ENCODE results near the gene DCAF5. TPM values are rescaled to one million over a fixed set of nuclear protein-coding genes. Genes with fewer than 3 reads are reported as not detected.

The DCAF5 gene, protein sequence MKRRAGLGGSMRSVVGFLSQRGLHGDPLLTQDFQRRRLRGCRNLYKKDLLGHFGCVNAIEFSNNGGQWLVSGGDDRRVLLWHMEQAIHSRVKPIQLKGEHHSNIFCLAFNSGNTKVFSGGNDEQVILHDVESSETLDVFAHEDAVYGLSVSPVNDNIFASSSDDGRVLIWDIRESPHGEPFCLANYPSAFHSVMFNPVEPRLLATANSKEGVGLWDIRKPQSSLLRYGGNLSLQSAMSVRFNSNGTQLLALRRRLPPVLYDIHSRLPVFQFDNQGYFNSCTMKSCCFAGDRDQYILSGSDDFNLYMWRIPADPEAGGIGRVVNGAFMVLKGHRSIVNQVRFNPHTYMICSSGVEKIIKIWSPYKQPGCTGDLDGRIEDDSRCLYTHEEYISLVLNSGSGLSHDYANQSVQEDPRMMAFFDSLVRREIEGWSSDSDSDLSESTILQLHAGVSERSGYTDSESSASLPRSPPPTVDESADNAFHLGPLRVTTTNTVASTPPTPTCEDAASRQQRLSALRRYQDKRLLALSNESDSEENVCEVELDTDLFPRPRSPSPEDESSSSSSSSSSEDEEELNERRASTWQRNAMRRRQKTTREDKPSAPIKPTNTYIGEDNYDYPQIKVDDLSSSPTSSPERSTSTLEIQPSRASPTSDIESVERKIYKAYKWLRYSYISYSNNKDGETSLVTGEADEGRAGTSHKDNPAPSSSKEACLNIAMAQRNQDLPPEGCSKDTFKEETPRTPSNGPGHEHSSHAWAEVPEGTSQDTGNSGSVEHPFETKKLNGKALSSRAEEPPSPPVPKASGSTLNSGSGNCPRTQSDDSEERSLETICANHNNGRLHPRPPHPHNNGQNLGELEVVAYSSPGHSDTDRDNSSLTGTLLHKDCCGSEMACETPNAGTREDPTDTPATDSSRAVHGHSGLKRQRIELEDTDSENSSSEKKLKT
- total RNA-seq: 10 to 100 TPM; 20.5 to 25.4 TPM

DNA sequence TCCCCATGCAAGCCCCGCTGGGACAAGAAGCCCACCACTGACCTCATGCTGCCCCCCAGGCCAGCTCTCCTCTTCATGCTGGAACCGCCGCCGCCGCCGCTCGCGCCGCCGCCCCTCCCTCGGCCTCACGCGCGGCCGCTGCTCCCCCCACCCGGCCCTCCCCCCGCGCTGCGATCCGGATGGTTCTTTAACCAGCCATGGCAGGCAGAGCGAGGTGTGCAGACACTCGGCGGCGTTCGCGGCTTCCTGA is at the start of gene DCAF5:
Gene DCAF5 (minus strand): TSS at position 218 of the 250 bp plus-strand sequence. CDS start 141 bp downstream, at position 77.
- Histone ChIP-seq H3K4me1 (peaks cover 35% of the 10 kb centered on the region), H3K27ac (peak within 1 kb of the TSS; percentile 94 to 98 (median 96)), H3K9me3 (no peaks in the 10 kb centered on the region), H3K27me3 (no peaks in the 10 kb centered on the region), H3K36me3 (replicated peaks in 1 of 2; ENCODE audit: insufficient read depth in 1 of 2, low read depth in 2 of 2) (no peaks in the 10 kb centered on the region), H3K4me3 (peak within 1 kb of the TSS; percentile 33 to 97)
- intact Hi-C loops (cut with DNase I): no loop called here
- DNase-seq (peak in 3 of 4 donors; percentile 94 to 97 (median 97)), ATAC-seq (no peak)
- TF ChIP-seq, protein P1, sequence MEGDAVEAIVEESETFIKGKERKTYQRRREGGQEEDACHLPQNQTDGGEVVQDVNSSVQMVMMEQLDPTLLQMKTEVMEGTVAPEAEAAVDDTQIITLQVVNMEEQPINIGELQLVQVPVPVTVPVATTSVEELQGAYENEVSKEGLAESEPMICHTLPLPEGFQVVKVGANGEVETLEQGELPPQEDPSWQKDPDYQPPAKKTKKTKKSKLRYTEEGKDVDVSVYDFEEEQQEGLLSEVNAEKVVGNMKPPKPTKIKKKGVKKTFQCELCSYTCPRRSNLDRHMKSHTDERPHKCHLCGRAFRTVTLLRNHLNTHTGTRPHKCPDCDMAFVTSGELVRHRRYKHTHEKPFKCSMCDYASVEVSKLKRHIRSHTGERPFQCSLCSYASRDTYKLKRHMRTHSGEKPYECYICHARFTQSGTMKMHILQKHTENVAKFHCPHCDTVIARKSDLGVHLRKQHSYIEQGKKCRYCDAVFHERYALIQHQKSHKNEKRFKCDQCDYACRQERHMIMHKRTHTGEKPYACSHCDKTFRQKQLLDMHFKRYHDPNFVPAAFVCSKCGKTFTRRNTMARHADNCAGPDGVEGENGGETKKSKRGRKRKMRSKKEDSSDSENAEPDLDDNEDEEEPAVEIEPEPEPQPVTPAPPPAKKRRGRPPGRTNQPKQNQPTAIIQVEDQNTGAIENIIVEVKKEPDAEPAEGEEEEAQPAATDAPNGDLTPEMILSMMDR (IDR thresholded peaks at IDR 0.05): no peak
- no peak for TF ChIP-seq POLR2A (IDR thresholded peaks at IDR 0.05)
- 1% methylated on average over 21 of the region's 26 CpGs; no CpG with 5 or more reads in 1 of the 2 donors for WGBS, 2 donors

DNA sequence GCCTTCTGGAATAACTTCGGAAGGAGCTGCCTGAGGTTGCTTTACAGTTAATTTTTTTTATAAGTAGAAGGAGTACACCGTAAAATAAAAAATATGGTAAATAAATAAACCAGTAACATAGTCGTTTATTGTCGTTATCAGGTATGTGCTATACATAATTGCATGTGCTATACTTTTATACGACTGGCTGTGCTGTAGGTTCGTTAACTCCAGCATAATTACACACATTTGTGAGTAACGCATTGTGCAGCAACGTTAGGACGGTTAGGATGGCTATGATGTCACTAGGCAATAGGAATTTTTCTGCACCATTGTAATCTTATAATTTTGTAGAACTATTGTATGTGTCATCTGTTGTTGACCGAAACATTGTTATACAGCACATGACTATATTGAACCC is 46.9 kb upstream of the DCAF5 start:
- no peaks in the 10 kb centered on the region for H3K27me3 ChIP-seq
- no peak for ATAC-seq
- intact Hi-C loops (cut with DNase I): no loop called here
- H3K9me3 ChIP-seq: no peaks in the 10 kb centered on the region
- H3K4me3 ChIP-seq: no peak overlapping the region
- WGBS, 2 donors: 86 to 89% methylated on average over 10 of the region's 10 CpGs
- TF ChIP-seq, protein P1 (IDR thresholded peaks at IDR 0.05): no peak
- TF ChIP-seq POLR2A (IDR thresholded peaks at IDR 0.05): no peak
- DNase-seq: no peak
- H3K4me1 ChIP-seq: no peaks in the 10 kb centered on the region
- no peak overlapping the region for H3K27ac ChIP-seq
- H3K36me3 ChIP-seq (replicated peaks in 1 of 2; ENCODE audit: insufficient read depth in 1 of 2, low read depth in 2 of 2): no peaks in the 10 kb centered on the region

DNA sequence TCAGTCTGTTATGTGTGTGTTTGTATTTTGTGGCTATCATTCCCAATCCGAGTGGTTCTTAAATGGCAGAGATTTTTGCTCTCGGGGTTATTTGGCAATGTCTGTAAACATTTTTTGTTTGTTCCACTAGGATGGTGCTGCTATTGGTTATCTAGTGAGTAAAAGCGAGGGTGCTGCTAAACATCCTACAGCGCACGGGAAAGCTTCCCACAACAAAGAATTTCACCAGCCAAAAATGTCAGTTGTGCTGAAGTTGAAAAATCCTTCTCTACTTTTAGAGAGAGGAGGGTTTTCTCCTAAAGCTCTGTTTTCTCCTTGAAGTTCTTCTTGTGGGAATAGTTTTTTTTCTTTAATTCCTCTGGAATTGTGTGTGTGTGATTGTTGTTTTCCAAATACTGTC is 40.8 kb upstream of the DCAF5 start:
- DNase-seq: no peak
- 76 to 81% methylated on average over 5 of the region's 5 CpGs for WGBS, 2 donors
- Histone ChIP-seq H3K36me3 (replicated peaks in 1 of 2; ENCODE audit: insufficient read depth in 1 of 2, low read depth in 2 of 2) (no peaks in the 10 kb centered on the region), H3K27me3 (no peaks in the 10 kb centered on the region), H3K4me1 (peaks cover 11% of the 10 kb centered on the region), H3K9me3 (no peaks in the 10 kb centered on the region), H3K4me3 (no peak overlapping the region), H3K27ac (no peak overlapping the region)
- ATAC-seq: no peak
- no peak for TF ChIP-seq POLR2A (IDR thresholded peaks at IDR 0.05)
- TF ChIP-seq, protein P1 (IDR thresholded peaks at IDR 0.05): no peak
- intact Hi-C loops (cut with DNase I): no loop called here

DNA sequence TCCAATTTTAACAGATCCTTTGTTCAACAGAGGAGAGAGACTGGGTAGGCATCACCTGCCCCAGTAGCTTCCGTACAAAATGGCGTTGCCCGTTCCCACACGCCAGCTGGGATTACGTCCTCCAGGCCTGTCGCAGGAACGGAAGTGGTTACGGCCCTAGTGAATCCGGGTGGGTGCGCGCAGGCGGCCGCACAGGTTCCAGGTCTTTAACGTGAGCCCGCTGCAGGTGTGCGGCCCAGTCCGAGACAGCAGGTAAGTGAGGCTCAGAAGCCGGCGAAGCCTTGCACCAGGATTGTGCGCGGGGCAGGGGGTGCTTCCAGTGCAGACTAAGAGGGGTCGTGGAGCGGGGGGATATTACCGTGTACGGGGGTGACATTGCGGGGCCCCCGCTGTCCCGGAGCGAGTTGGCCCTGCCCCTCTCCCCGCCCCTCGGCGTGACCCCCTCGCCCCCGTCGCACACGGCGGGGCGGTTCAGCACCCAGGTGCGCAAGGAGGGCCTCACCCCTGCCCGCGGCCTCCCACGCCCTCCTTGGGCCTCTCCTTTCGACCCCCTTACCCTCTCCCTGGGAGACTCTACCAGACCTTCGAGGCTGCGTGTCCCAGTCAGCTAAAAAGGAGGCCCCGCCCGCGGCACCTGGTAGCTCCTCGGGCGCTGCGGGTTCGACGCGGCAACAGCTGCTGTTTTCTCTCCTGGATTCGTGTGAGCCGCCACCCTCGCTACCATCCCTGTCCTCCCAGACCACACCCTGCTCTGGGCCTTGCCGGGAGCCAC is 38.6 kb upstream of the DCAF5 start, which contains the start of gene EXD2:
Gene EXD2 (plus strand): TSS at position 159 of the 772 bp plus-strand sequence. CDS start 17,973 bp downstream, outside the sequence.
- Histone ChIP-seq H3K4me1 (peaks cover 11% of the 10 kb centered on the region), H3K27me3 (no peaks in the 10 kb centered on the region), H3K4me3 (peak within 1 kb of the TSS; percentile 35 to 65), H3K27ac (peak within 1 kb of the TSS; percentile 81 to 95 (median 91)), H3K9me3 (no peaks in the 10 kb centered on the region), H3K36me3 (replicated peaks in 1 of 2; ENCODE audit: insufficient read depth in 1 of 2, low read depth in 2 of 2) (no peaks in the 10 kb centered on the region)
- ATAC-seq (peak; percentile 99), DNase-seq (peak; percentile 94 to 97 (median 95))
- WGBS, 2 donors: 0 to 1% methylated on average over 27 to 58 of the region's 58 CpGs
- TF ChIP-seq POLR2A (IDR thresholded peaks at IDR 0.05): peak; percentile 73 to 95 (median 88)
- TF ChIP-seq, protein P1 (IDR thresholded peaks at IDR 0.05): peak in 1 of 7 experiments; percentile 8
- intact Hi-C loops (cut with DNase I): no loop called here
